CD4-positive, alpha-beta T cell treated with Interleukin-10 for 1 hour (primary cell): Measurements from ENCODE around the gene DCTPP1.
A peak's percentile ranks its signal among the peaks of the same experiment; 100 is the strongest.
"Not testable (repeated sequence)": the region's sequence is repeated elsewhere in the genome, so short reads cannot be mapped to it uniquely, and the experiment has no call there.

Experiments used
- DNase-seq: peaks from one replicate; pipeline ENCODE4 v3.0.0-alpha.2; 2020

Gene DCTPP1

DNA sequence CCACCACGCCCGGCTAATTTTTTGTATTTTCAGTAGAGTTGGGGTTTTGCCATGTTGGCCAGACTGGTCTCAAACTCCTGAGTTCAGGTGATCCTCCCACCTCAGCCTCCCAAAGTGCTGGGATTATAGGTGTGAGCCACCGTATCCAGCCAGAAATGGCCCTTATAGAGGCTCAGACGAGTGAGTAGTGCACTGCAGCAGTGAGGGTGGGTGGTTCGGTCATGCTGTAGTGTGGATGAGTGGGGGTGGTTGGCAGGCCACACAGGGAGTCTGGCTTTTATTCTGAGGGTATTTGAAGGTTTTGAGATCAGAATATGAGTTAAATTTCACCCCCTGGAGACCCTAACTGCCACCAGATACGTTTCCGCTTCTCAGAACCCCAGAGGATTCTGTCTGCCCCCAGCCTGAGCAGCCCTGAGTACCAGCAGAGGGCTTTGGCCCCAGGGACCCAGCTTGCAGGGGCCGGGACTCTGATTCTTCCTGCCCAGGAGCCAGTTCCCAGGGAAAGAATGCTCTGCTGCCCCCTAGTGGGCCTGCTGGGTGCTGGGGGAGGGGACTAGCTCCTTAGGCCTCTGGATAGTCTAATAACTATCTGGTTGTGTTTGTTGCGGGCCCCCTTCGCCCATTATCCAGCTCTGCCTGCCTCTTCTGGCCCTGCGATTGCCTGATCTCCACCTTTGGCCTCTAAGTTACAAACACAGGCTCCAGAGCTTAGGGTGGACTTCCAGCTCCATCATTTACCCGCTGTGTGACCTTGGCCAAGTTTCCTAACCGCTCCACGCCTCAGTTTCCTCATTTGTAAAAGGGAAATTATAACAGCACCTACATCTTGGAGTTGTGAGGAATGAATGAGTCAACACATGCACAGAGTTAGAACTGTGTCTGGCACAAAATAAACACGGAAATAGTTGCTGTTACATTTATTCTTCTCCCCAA, 20.4 kb downstream of the DCTPP1 start:
- peak; percentile 93 for DNase-seq

- DNase-seq: no peak
Observed at GRCh38 chr16:30407804-30408534, 21.9 kb downstream of the DCTPP1 start.

DNA sequence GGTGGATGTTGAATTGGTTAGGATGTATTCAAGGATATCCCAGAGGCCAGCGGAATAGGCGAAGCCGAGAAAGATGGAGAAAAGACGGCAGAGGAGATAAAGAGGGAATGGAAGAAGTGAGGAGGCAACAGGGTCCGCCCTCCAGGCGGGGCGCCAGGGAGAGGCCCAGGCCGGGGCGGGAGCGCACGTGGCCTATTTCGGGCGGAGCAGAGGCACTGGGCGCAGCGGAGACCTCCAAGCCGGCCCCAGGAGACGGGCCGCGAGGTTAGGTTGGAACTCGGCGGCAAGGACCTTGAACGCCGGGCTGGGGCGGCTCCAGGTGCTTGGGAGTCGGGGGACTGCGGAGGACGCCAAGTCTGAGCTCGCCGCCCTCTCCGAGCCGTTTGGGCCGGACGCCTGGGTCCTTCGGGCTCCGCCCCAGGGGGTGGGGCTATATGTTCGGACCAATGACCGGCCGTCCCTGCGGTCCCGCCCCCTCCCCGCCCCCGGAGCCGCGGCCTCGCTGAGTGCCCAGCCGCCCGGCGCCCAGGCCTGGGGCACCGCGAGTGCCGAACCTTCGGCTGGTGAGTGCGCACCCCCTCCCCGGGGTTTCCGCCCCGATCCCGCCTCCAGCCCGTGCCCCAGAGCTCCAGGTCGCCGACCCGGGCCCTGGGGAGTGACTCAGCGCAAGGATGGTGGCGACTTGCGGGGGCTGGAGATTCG, 22.6 kb downstream of the DCTPP1 start, which contains the start of gene ZNF771:
ZNF771 (plus strand) TSS at position 505 of the 702 bp plus-strand sequence. CDS start 448 bp downstream, outside the sequence.
- DNase-seq: peak; percentile 91

- DNase-seq: no peak
Observed at GRCh38 chr16:30406795-30407101, 23.1 kb downstream of the DCTPP1 start.

GRCh38 chr16:30401768-30402425, 27.9 kb downstream of the DCTPP1 start:
- DNase-seq: no peak

GRCh38 chr16:30399435-30400186, 30.2 kb downstream of the DCTPP1 start:
- DNase-seq: no peak

- no peak for DNase-seq
Observed at GRCh38 chr16:30398661-30399434, 31.0 kb downstream of the DCTPP1 start.

DNA sequence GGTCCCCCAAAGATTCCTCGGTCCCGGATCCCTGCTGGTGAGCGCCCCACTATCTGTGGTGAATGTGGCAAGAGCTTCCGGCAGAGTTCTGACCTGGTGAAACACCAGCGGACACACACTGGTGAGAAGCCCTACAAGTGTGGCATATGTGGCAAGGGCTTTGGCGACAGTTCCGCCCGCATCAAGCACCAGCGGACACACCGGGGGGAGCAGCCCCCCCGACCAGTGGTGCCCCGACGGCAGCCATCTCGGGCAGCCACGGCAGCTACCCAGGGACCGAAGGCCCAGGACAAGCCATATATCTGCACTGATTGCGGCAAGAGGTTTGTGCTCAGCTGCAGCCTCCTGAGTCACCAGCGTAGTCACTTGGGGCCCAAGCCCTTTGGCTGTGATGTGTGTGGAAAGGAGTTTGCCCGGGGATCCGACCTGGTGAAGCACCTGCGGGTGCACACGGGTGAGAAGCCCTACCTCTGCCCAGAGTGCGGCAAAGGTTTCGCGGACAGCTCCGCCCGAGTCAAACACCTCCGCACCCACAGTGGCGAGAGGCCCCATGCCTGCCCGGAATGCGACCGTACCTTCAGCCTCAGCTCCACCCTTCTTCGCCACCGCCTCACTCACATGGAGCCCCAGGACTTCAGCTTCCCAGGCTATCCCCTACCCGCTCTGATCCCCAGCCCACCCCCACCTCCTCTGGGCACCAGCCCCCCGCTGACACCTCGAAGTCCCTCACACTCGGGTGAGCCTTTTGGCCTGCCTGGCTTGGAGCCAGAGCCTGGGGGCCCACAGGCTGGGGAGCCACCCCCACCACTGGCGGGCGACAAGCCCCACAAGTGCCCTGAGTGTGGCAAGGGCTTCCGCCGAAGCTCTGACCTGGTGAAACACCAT, 31.8 kb downstream of the DCTPP1 start:
- no peak for DNase-seq

DNA sequence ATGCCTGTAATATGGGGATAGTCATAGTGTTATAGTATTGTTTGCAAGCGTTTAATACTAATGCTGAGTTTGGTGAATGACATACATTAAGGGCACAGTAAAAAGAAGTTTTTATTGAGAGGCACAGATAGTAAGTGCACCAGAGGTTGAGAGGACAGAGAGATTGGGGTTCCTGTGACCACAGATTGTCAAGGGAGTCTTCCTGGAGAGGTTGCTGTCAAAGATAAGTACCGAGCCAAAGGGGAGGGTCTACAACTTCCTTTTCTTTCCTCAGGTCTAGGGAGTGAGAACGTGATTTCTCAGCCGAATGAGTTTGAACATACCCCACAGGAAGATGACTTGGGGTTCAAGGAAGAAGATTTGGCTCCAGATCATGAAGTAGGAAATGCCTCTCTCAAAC, 32.8 kb downstream of the DCTPP1 start:
- DNase-seq: no peak

DNA sequence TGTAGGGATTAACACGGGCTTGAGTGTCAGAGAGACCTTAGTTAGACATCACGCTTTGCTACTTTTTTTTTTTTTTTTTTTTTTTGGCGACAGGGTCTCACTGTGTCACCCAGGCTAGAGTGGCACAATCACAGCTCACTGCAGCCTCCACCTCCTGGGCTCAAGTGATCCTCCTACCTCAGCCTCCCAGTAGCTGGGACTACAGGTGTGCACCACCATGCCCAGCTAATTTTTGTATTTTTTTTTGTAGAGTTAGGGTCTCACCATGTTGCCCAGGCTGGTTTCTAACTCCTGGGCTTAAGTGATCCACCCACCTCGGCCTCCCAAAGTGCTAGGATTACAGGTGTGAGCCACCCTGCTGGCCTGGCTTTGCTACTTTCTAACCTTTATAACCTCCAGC, 33.2 kb downstream of the DCTPP1 start:
- DNase-seq: not testable (repeated sequence)

DNA sequence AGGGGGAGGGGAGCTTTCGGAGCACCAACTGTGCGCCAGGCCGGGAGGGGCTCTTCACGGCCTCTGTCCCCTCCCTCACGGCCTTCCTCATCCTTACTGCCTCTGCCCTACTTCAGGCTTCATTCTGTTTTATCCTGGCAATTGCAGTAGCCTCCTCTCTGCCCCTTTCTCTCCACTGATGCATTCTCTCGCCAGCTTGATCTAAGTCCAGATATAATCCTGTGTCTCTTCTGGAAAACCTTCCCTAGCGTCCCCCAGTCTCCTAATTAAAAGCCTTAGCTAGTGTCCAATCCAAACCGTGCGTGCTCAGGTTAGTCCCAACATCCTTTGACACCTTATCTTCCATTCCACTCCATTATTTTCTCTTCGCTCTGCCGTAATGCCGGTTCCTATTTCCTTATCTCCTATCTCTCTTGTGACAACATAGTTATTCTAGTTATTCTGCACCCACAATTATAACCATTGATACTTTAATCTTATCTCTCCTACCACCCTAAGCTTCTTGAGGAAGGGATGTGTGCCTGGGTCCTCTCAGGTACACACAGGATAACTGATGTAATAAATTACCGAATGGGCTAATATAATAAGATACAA, 33.7 kb downstream of the DCTPP1 start:
- no peak for DNase-seq

- DNase-seq: peak; percentile 62
Observed at GRCh38 chr16:30395155-30395991, 34.5 kb downstream of the DCTPP1 start, which contains the start of gene ZNF48. Gene ZNF48, plus strand, starts transcription at chr16:30395420. Its CDS starts 375 bp downstream, at chr16:30395795.

DNA sequence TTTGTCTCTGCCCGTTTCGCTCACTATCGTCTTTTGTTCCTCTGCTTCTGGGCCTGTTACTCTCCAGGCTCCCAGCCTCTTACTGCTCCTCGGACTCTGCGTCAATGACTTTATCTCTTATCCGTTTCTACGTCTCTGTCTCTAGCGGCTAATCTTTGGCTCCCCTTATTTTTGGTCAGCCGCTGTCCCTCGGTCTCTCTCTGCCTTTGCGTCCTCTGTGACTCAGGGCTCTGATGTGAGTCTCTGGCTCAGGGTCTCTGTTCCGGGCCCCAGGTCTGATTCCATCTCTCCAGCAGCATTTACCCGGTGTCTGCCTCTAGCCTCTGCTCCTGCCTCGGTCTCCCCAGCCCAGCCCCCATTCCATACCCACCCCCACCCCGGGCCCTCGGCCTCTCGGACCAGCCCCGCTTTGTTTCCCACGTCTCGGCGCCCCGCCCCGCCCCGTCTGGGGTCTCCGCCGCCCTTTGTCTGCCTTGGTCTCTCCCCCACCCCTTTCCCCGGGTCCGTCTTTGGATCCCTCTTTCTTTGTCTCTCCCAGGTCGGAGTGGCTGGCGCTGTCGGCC, 35.2 kb downstream of the DCTPP1 start:
- DNase-seq: no peak

- no peak for DNase-seq
Observed at GRCh38 chr16:30383521-30383920, 46.3 kb downstream of the DCTPP1 start.

DNA sequence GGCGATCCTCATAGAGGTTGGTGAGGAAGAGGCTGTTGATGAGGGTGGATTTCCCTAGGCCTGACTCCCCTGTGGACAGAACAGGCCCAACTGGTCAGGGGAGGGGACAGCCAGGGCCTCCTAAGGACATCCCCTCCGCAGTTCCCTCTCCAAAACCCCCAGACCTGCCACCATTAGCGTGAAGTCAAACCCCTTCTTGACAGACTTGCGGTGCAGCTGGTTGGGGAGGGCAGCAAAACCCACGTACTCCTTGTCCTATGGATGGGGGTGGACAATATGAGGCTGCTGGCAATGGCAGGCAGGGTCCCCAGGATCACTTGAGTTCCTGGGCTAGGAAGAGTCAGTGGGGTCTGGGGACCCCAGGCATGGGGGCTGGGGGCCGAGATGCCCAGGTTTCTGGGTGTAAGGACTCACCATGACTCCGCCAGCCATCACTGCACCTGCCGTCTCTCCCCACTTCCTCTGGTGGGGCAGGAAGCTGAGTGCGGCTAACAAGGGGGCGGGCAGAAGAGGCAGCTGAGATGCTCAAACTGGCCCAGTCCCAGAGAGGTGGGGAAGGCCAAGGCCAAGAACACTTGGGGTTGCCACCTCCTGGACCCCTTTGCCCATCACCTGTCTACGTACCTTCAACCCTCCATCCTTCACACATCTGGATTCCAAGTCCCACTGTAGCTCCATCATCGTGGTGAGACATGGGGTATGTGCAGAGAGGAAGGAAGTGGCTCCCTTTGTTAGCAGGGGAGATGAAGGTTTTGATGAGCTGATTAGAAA, 47.5 kb downstream of the DCTPP1 start, which contains the start of gene SEPTIN1:
SEPTIN1 (minus strand) TSS at position 451 of the 771 bp plus-strand sequence; CDS start at position 432, 19 bp downstream.
- peak; percentile 82 for DNase-seq

GRCh38 chr16:30381291-30382041, 48.4 kb downstream of the DCTPP1 start:
- peak; percentile 49 for DNase-seq

DNA sequence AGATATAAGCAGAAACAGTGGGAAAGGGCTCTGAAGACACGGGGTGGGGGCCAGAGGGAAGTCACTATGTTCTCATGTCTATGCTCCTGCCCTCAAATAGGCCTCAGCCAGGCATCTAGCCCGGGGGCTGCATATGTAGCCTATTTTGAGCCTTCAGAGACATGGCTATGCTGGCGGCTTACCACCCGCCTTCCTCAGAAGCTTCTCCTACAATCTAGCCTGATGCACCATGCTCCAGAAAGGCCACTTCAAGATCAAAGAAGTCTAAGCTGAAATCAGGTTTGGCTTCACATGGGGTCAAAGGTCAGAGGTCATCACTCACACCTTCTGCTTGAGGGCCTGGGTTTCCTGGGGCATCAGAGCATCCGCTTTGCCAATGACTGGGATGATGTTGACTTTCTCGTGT, 49.0 kb downstream of the DCTPP1 start:
- no peak for DNase-seq
